ENCODE results near the gene MEF2C.
"Not testable (repeated sequence)": the region's sequence is repeated elsewhere in the genome, so short reads cannot be mapped to it uniquely, and the experiment has no call there.

MEF2C gene

DNA sequence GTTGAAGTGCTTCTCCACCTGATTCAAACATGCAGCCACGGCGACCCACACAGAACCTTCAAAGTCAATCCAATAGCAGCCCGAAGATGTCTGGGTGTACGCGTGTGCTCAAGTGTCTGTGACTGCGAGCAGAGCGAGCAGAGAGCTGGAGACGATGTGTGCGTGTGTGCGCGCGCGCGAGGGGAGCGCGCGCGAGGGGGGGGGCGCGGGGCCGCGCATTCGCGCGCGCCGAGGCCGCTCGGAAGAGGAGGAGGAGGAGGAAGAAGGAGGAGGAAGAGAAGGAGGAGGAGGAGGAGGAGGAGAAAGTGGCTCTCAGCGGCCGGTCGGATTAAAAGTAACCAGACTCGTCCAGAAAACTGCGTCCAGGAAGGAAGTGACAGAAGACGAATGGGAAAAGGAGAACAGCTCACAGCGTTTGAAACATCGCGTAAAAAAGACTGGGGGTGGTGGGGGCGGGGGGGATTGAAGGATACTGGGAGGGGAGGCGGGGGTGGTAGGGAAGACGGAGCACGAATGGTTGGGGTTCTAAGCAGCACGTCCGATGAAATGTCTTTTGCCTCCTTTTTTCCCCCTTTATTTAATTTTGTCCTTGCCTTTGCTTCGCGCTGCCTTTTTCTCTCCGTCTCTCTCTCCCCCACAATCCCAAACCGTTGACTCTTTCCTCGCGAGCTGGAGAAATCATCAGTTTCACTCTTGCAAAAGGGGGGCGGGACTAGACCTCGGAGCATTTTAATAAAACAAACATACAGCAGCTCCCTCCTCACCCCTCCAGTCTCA, at the start of gene MEF2C:
TSS of gene MEF2C (minus strand) at position 126 of the 777 bp plus-strand sequence. CDS start 59,396 bp downstream, outside the sequence.
- peak; percentile 81 for DNase-seq

DNA sequence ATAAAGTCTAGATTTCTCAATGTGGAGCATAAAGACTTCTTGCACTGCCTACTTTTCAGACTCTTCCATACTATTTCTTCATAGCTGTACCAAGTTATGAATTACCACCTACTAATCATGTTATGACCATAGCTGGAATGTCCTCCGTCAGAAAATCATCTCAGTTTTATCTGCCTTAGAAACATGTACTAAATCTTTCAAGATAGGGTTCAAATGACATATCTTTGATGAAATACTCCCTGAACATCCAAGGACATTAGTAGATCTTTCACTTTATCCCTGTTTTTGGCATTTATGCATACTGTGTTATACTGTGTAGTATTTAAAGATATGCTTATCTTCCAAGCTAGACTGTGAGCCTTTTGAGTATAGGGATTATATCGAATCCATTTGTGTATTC, 49.6 kb upstream of the MEF2C start:
- no peak for DNase-seq

DNA sequence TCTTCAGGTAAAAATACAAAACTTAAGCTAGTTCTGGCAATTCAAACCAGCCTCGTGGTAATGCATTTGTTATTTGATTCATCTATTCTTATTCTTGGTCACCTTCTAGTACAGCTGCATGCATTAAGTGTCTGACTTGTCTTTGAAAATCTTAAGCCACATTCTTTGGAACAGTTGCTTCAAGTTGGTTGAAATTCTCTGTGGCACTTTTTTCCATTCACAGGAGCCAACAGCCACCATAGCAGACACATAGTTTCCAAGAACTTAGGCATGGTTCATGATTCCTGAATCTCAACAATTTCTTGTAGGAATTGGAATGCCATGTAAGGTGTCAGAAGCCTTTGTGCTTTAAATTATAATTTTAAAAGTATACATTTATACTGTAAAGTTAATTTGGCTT, 47.4 kb upstream of the MEF2C start:
- no peak for DNase-seq

DNA sequence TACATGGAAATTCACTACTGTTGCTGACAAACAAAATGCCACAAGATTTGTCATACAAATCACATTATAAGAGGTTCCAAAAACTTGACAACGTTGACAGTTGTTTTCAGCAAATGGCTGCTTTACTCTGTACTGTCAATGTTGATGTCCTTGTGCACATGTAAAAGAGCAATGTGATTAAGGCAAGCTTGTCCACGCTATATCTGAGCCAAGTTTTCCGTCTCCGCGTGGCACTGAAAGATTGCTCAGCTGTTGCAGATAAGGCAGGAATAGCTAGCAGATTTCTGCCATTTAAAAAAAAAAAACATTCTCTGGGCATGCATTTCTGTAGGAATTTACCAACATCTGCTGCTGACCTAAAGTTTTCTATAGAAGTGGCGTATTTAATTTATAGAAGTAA, 46.4 kb upstream of the MEF2C start:
- no peak for DNase-seq

DNA sequence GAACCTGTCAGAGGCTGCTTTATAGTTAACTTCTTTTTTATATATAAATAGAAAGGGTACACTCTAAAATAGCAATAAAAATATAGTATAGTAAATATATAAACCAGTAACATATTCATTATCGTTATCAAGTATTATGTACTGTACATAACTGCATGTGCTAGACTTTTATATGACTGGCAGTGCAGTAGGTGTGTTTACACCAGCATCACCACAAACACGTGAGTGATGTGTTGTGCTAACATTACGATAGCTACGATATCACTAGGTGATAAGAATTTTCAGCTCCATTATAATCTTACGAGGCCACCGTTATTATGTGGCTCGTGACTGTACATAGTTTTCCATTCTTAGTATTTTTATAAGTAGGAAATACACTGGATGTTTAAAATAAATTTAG, 43.8 kb upstream of the MEF2C start:
- DNase-seq, result no peak

DNA sequence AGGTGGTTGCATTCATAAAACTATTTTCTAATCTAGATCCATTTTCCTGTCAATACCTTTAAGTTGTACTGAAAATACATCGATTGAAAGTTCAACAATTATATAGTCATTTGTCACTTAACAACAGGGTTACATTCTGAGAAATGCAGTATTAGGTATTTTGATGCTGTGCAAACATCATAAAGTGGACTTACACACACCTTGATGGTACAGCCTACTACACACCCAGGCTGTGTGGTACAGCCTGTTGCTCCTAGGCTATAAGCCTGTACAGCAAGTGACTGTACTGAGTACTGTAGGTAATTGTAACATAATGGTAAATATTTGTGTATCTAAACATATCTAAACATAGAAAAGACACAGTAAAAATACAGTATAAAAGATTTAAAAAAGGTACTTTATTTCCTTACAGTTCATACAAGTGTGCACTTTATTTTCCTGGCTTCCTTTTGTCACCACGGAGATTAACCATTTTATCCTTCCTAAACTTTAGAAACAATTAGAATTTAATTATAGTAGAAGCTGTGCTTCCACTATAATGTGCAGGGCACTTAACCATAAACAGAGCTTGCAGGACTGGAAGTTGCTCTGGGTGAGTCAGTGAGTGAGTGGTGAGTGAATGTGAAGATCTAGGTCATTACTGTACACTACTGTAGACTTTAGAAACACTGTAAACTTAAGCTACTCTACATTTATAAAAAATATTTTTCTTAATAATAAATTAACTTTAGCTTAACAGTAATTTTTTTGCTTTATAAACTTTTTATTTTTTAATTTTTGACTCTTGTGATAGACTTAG, 42.9 kb upstream of the MEF2C start:
- no peak for DNase-seq

DNA sequence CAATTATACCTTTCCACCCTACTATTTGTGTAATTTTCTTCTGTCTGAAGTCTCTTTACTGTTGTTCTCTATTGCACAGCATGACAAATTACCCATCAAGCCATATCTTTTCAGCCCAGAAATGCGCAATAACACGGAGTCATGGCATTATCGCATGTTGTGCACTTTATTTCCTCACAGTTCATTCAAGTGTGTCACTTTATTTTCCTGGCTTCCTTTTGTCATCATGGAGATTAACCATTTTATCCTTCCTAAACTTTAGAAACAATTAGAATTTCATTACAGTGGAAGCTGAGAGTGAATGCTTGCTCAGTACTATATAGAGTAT, 41.3 kb upstream of the MEF2C start:
- no peak for DNase-seq

DNA sequence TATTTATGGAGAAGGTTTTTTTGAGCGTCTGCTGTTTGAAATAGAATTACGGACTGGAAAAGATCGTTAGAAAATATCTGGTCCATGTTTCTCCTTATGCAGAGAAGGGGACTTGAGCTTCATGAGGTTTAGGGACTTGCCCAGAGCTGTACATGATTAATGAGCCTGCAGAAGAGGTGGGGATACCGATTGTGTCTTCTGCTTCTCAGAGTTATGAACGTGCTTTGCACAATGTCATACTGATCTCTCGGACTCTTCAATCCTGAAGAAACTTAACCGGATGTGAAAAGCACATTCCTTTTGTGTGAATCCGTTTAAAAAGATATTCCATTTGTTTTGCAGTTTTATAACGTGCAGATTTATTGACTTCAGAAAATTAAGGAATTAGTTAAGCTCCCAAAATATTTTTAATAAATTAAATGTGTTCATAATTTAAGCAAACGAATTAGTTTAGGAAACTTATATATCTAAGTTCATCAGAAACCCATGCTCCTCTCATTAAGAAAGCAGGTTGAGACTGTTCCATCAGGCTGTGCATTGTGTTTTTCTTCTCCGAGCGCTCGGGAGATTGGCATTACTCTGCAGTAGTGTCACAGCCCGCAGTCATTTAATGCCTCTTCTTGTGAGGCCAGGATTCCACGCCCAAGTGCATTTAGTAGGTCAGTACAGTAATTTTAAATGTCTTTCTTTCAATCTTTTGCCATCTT, 40.8 kb upstream of the MEF2C start:
- no peak for DNase-seq

DNA sequence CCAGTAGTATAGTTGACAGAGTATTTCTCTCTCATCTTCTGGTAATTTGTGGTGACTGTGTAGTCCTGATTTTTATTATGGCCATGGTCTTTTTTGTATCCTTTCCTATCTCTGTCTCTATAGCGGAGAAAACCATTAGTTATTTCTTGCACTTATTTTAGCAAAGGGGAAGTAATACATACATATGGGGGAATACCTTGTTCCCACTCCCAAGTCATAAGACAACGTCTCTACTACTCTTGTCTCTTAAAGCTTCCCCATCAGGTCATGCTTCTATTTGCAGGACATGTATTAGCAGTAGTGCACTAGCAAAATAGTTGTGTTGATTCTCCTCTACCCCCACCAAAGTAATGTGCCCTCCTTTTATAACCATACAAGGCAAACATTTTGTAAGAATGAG, 29.8 kb upstream of the MEF2C start:
- not testable (repeated sequence) for DNase-seq

DNA sequence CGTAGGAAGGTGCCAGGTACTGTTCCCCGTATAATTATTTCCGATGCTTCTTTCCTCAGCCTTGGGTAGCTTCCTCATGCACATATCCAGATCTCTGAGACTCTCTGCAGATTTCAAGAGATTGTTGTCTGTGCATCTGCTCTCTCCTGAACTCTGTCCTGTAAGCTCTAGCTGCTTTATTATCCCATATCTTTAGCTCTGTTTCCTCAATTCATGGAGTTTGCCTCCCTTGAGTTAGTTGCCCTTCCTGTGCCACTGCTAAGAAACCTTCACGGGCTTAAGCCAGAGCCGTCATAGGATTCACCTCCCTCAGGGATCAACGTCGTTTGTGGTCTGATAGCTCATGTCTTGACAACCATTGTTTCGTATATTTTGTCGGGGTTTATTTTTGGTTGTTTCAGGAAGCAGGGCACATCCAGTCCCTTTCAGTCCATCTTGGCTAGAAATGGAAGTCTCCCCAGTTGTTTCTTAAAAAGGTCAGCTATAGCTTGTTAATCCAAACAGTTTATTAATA, 28.1 kb upstream of the MEF2C start:
- DNase-seq, result not testable (repeated sequence)

DNA sequence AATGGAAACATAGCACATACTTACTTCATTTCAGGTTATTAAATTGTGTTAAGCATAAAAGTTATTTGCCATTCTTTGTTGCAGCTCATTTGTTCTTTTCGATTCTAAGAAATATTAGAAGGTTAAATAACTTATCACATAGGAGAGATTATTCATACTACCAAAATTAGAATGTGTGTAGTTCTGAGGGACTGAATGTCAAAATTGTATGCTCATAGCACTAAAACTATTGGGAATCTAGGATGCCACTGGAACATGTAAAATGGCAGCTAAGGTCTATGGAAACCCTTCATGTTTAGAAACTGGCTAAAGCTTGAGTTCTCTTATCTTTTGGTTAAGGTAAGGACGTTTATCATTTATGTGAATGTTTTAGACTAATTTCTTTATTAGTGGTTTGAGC, 21.5 kb upstream of the MEF2C start:
- DNase-seq, result not testable (repeated sequence)

DNA sequence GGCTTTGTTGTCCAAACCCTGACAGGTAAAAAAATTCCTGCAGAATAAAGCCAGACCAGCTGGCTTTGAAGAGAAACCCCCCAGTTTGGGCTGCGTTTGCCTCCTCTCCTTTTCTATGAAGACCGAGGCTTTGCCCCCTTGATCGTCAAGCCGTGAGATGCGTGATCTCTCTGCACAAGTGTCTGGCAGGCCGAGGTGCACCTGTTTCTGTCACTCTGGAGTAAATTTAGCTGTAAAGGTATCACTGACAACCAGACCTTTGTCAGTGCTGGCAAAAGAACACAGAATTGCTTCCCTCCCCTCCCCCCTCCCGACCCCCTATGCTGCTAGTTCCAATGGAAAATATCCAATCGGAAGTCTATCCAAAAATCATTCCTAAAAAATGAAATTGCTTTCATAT, 21.0 kb upstream of the MEF2C start:
- DNase-seq, result not testable (repeated sequence)

DNA sequence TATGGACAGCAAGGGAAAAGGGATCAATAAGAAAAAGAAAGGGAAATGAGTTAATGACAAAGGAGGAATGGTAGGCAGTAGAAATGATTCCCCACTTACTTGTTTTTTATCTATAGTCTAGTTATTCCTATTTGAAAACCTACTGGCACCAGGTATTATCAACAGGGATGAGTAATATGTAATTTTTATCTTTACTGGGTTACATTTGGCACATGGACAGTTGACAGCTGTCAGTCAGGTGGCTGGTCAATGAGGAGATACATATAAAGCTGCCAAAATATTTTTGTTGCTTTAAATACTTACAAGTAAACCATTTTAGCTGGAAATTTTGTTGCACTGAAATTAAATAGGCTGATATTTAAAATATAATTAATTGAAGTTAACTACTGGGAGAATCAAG, 18.1 kb upstream of the MEF2C start:
- DNase-seq, result not testable (repeated sequence)

DNA sequence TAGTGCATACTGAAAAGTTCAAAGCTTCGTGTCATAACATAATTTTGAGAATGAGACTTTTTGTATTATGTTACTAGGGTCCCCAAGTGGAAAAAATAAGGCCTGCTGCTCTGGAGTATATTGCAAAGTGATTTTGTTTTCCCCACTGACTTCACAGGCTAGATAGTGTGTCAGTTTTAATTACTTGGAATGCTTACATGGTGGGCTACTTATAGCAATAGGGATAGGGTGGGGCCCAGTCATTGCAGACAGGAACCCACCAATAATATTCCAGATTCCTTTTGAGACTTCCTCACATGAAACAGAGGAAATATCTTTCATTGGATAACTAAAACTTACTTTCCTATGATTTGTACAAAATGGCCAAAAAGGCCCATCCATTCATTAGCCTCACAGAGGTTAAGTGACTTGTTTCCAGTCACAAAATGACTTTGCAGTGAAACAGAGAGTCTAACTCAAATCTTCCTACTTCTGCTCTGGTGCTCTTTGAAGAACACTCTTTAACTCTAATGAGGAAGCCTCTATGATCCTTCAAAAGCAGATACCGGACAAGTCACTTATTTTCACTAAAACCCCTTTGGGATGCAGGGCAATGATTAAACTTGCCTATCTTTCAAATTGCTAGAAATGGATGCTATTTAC, 16.2 kb upstream of the MEF2C start:
- no peak for DNase-seq

DNA sequence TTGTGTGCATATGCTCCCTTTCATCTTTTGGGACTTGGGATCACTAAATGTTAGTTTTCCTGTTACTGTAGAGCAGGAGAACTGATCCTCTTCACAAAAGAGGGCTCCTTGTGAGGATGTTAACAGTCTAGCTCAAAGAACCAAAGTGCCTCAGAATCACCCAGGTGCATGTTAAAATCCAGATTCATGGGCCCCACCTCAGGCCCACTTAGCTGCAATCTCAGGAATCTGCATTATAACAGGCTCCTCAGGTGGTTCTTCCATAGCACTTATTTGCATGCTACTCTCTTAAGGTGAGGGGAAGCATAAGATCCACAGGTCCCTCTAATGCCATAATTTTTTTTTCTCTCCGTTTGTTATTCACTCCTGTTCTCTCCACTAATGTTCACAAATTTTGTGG, 14.8 kb upstream of the MEF2C start:
- DNase-seq, result no peak

DNA sequence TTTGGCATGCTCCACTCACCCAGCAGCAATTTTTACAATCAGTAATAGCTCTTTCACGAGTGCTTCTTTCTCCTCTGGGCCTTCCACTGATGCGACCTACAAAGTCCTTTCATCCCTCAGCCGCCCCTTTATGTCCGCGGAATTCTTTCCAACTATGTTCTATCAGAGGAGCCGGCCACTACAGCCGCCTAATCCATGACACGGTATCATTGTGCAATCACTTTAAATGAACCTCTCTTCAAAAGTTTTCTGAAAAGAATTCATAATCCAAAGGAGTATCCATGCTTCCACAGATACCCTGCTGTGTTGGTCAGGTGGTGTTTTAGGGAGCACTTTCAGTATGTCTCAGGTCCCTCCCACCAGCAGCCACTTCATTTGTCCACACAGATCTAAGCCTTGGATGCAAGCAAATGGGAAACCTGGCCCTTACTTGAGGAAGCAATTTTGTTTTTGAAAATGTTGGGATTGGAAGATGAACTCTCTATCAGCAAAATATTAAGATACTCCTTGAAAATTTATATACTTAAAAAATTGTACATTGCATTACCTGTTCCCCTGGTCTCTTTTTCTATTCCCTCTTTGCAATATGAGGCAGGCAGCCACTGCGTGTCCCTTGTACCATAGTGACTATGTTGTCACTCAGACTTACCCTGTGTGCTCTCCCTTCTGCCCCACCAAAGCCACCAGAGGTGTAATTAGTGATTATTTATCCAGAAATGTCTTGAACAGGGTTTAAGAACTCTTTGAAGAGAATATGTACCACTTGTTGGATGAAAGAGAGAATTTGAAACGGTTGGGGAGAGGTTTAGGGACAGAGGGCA, 12.9 kb upstream of the MEF2C start:
- no peak for DNase-seq

DNA sequence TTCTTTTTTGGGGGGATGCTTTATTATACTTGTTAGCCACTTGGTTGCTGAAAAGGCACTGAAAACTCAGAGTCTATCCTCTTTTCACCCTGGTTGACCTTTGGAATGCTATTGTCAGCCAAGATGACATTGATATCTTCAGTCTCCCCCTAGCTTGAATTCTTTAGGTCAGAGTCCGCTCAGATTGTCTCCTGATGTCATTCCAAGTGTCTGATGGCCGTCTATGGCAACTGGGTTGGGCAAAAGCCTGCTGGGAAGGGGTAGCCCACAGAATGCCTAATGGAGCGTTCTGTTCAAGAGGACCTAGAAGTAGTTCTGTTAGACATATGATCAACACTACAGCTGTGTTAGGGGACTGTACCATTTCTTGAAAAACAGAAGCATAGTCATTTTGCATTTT, 9.7 kb upstream of the MEF2C start:
- DNase-seq, result no peak

DNA sequence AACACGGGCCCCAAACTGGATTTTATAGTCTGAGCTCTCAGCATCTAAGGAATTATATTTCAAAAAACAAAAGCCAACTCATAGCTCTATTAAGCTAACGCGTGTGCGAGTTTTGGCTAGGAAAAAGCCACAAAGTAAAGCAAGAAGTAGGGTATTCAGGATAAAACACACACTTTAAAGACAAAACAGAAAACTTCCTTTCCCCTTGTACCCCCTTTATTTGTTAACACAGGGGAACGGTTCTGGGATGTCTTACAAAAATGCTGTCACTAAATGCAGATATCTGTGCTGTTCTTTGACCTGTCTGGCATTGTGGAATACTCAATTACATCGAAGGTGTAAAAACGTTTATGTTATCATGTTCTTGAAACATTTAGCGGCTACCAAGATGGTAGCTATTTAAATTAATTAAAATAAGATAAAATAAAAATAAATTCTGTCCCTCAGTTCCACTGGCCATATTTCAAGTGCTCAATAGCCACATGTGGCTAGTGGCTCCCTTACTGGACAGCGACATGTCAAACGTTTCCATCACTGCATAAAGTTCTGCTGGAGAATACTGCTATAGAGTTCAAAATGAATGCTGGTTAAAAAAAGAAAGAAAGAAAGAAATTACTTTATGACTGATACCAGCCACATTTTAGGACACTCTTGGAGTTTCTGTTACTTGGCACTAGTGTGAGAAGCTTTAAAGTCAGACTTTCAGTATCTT, 7.2 kb upstream of the MEF2C start:
- peak; percentile 41 for DNase-seq

DNA sequence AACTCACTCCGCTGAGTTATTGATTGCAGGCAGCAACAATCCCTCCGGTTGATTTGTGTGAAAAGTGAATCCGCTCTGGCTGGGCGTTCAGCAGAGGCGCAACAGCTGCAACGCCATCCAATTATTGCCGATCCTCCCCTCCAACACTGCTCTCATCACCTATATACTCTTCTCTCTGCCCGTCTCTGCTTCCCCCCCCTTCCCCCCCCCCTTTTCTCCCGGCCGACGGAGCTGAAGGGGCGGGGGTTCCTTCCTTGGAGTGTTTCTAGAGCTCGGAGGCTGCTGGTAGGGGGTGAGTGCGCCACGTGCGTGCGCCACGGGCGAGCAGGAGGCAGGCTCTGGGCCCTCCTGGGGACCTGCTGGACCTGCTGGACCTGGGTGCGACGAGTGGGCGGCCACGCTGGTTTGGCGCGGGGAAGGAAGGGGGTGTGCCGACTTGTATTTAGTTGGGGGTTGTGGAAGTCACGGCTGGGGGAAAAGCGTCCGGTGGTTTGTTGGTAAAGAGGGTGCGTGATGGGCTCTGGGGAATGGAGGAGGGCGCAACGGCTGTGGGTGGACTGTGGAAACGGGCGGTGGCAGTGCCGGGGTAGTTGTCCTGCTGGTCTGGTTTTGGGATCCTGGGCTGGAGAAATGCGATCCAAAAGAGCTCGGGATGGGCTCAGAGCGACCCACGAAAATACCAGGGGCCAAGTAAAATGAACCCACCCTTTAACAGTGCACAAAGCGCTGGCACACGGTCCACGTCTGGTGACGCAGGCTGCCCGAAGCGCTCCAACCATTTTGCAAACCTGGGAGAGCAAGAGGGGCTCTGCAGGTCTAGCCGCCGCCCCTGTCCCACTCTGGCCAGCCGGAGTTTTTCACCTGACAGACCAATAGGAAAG, 6.4 kb upstream of the MEF2C start:
- peak; percentile 73 for DNase-seq

DNA sequence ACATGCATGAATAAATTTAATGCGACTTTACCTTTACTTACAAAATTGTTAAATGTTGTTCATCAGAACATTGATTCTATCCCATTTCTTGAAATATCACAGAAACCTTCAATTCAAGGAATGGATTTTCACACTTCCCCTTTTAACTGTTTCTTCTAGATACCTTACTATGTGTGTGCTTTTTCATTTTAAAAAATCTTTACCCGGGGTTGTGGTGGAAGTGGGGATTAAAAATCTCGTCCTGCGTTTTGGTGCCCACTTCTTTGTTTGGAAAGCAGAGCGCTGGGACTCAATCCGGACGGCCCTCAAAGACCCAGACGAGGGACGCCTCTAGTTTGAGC, 5.8 kb upstream of the MEF2C start:
- peak; percentile 28 for DNase-seq

DNA sequence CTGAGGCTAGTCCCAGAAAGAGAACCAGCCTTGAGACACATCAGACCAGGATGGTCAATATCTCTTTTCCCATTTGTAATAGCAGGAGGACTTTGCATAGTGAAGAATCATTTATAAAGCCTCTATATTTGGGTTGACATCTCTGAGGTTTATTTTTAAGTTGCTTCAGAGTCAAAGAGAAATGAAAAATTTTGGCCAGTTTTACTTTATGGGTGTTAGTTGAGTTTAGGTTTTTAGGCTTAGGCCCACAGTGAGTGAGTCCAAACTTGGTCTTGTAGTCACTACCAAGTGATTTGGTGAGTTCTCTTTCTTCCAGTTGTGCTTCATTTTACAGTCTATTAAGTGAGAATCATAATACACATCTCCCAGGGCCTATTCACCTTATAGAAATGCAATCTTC, 5.3 kb upstream of the MEF2C start:
- no peak for DNase-seq

Measured in hematopoietic multipotent progenitor cell treated with erythropoietin and hydrocortisone succinate and interleukin-3 and kit ligand, for 6 days (in vitro differentiated cells).